ENCODE measurements around the gene EVA1C.
A peak's percentile ranks its signal among the peaks of the same experiment; 100 is the strongest.
"Not testable (repeated sequence)": the region's sequence is repeated elsewhere in the genome, so short reads cannot be mapped to it uniquely, and the experiment has no call there.

EVA1C gene

GRCh38 chr21:32412162-32413014 is at the start of gene EVA1C:
EVA1C (plus strand) TSS chr21:32412706; CDS start chr21:32412854, 148 bp downstream.
- DNase-seq (ENCODE audit: low read depth) = no peak
- TF ChIP-seq, protein P1, sequence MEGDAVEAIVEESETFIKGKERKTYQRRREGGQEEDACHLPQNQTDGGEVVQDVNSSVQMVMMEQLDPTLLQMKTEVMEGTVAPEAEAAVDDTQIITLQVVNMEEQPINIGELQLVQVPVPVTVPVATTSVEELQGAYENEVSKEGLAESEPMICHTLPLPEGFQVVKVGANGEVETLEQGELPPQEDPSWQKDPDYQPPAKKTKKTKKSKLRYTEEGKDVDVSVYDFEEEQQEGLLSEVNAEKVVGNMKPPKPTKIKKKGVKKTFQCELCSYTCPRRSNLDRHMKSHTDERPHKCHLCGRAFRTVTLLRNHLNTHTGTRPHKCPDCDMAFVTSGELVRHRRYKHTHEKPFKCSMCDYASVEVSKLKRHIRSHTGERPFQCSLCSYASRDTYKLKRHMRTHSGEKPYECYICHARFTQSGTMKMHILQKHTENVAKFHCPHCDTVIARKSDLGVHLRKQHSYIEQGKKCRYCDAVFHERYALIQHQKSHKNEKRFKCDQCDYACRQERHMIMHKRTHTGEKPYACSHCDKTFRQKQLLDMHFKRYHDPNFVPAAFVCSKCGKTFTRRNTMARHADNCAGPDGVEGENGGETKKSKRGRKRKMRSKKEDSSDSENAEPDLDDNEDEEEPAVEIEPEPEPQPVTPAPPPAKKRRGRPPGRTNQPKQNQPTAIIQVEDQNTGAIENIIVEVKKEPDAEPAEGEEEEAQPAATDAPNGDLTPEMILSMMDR (IDR thresholded peaks at IDR 0.05; ENCODE audit: insufficient read depth, low read depth, low read length, missing control alignments) = no peak
- peak within 1 kb of the TSS; percentile 31 for H3K4me3 ChIP-seq (ENCODE audit: low read depth, low read length)

DNA sequence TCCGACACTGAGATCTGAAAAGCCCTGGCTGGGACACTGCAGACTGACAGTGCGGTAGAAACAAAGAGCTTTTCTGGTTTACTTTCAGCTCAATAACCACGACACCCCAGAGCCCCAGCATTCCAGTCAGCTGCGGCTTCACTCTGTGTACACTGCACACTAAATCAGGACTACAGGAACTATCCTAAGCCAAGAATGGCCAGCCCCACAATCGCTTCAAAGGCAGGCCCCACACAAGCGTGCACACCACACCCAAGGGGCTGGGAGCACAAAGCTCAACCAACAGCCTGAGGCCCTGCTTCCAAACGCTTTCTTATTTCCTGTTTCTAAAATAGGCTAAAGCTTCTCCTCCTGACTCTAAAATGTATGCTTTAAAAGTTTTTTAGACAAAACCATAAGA is 48.1 kb upstream of the EVA1C start:
- TF ChIP-seq, protein P1 (IDR thresholded peaks at IDR 0.05; ENCODE audit: insufficient read depth, low read depth, low read length, missing control alignments) = no peak
- no peak overlapping the region for H3K4me3 ChIP-seq (ENCODE audit: low read depth, low read length)
- DNase-seq (ENCODE audit: low read depth) = no peak

DNA sequence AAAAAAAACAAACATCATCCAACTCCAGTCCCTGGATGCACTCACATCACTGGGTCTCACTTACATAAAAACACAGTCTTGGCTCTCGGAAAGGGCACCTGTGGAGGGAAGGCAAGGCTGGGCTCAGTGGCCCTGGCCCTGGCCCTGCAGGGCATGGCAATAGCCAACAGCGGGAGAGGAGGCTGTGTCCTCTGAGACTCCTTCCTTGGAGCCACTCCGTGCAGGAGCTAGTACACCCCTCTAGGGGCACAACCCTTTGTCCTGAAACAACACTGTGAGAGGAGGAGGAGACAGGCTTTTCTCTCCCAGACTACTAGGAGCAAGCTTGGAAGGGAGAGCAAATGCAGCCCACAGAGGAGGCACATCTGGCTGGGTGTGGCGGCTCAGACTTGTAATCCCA is 47.7 kb upstream of the EVA1C start:
- H3K4me3 ChIP-seq (ENCODE audit: low read depth, low read length) = no peak overlapping the region
- TF ChIP-seq, protein P1 (IDR thresholded peaks at IDR 0.05; ENCODE audit: insufficient read depth, low read depth, low read length, missing control alignments) = no peak
- no peak for DNase-seq (ENCODE audit: low read depth)

GRCh38 chr21:32366191-32366590 is 46.3 kb upstream of the EVA1C start:
- TF ChIP-seq, protein P1 (IDR thresholded peaks at IDR 0.05; ENCODE audit: insufficient read depth, low read depth, low read length, missing control alignments) = no peak
- no peak overlapping the region for H3K4me3 ChIP-seq (ENCODE audit: low read depth, low read length)
- no peak for DNase-seq (ENCODE audit: low read depth)

- TF ChIP-seq, protein P1 (IDR thresholded peaks at IDR 0.05; ENCODE audit: insufficient read depth, low read depth, low read length, missing control alignments) = no peak
- no peak for DNase-seq (ENCODE audit: low read depth)
- H3K4me3 ChIP-seq (ENCODE audit: low read depth, low read length) = no peak overlapping the region
These were observed 45.3 kb upstream of the EVA1C start for GRCh38 chr21:32367158-32367557.

DNA sequence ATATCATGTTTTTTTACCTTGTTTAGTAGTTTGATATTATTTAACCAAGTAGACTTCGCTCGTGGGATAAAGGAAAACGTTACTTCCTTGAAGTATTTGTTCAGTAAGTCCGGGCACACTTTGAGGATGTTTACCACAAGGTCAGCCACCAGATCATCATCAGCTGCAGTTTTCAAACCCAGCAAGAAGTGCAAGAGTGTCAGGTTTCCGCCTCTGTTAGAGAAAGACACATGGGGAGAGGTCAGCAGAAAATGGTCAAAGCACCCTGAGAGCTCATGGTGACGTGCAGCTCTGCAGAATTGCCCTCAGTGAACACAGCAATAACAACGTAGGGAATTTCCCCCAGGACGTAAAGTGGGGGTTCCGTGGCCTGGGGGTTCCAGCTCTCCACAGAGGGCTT is 44.1 kb upstream of the EVA1C start:
- no peak overlapping the region for H3K4me3 ChIP-seq (ENCODE audit: low read depth, low read length)
- TF ChIP-seq, protein P1 (IDR thresholded peaks at IDR 0.05; ENCODE audit: insufficient read depth, low read depth, low read length, missing control alignments) = no peak
- DNase-seq (ENCODE audit: low read depth) = no peak

- DNase-seq (ENCODE audit: low read depth); H3K4me3 ChIP-seq (ENCODE audit: low read depth, low read length): not testable (repeated sequence)
These were observed 43.5 kb upstream of the EVA1C start for GRCh38 chr21:32368961-32369360.

All from GM12865 (cell line).